ENCODE data around the gene EME1. TPM values are rescaled to one million over a fixed set of nuclear protein-coding genes. Genes with fewer than 3 reads are reported as not detected.

EME1 gene
- total and polyA plus RNA-seq, 2 of the 8 experiments (the other 6 are each of a cell fraction or from before 2014, with no cell fraction given) = 13.9 to 16.3 TPM

GRCh38 chr17:50332196-50332595, 40.8 kb upstream of the EME1 start:
- Histone ChIP-seq H3K4me1 (replicated peaks in 1 of 4; ENCODE audit: control insufficient read depth in 3 of 4, insufficient read depth in 4 of 4, low read length in 3 of 4) (peaks cover 0 to 2% (median 0%) of the 10 kb centered on the region in 4 experiments; a peak in 1 of 7 replicates), H3K4me3 (ENCODE audit: extremely low read depth in 1 of 4, insufficient read depth in 2 of 4, low read depth in 3 of 4, low read length in 4 of 4) (no peak overlapping the region), H2BK5ac (ENCODE audit: low read depth, low read length) (no peak overlapping the region), H3K18ac (ENCODE audit: extremely low read depth, low read length) (no peak overlapping the region), H4K5ac (ENCODE audit: insufficient read length, low read depth, low read length) (no peak overlapping the region), H2AFZ (ENCODE audit: low read length) (no peak overlapping the region), H4K8ac (ENCODE audit: extremely low read depth, insufficient read depth, low read length) (no peak overlapping the region), H3K79me2 (ENCODE audit: control insufficient read depth in 1 of 2, insufficient read depth in 2 of 2, low read length in 2 of 2) (no peaks in the 10 kb centered on the region), H3K56ac (replicated peaks; ENCODE audit: insufficient read length, low read depth, low read length) (no peak overlapping the region), H3K27ac (ENCODE audit: low read depth, low read length) (no peak overlapping the region), H2BK15ac (ENCODE audit: low read length) (no peak overlapping the region), H3K79me1 (ENCODE audit: low read depth, low read length) (no peaks in the 10 kb centered on the region), H3K14ac (ENCODE audit: insufficient read length) (no peak overlapping the region), H3K23me2 (ENCODE audit: low read depth, low read length) (no peaks in the 10 kb centered on the region), H3K4ac (replicated peaks; ENCODE audit: insufficient read length, low read depth, low read length) (no peak overlapping the region), H3K23ac (ENCODE audit: insufficient read length) (no peak overlapping the region), H3K36me3 (ENCODE audit: control insufficient read depth in 2 of 4, insufficient read depth in 4 of 4, low read length in 3 of 4) (no peaks in the 10 kb centered on the region), H2BK20ac (ENCODE audit: low read length) (0 out of 2 replicates have a peak overlapping the region, but pooled peaks have one; percentile 23), H4K20me1 (replicated peaks in 1 of 2; ENCODE audit: control insufficient read depth in 1 of 2, insufficient read depth in 2 of 2, low read length in 2 of 2) (no peaks in the 10 kb centered on the region), H2BK12ac (ENCODE audit: low read depth, low read length) (no peak overlapping the region), H4K91ac (replicated peaks; ENCODE audit: insufficient read length, low read length) (no peak overlapping the region), H3K27me3 (replicated peaks in 1 of 4; ENCODE audit: control insufficient read depth in 3 of 4, extremely low read depth in 1 of 4, insufficient read depth in 3 of 4, low read length in 3 of 4) (no peaks in the 10 kb centered on the region), H3K9me3 (ENCODE audit: insufficient read depth in 2 of 2, low read depth in 1 of 2, low read length in 1 of 2) (no peaks in the 10 kb centered on the region), H3K9ac (replicated peaks in 1 of 4; ENCODE audit: extremely low read depth in 1 of 4, low read depth in 3 of 4, low read length in 3 of 4) (no peak overlapping the region), H2AK5ac (ENCODE audit: low read depth, low read length) (no peak overlapping the region), H3K4me2 (ENCODE audit: insufficient read depth in 1 of 2, low read depth in 2 of 2, low read length in 2 of 2) (no peak overlapping the region), H2BK120ac (replicated peaks; ENCODE audit: low read depth, low read length) (no peak overlapping the region)
- FAIRE-seq (no peak), DNase-seq (ENCODE audit: low read depth in 1 of 2, low spot score in 2 of 2) (no peak)
- ChIA-PET CTCF (ENCODE audit: partially characterized antibody) (interaction anchor here (0.7 to 5.4 kb wide), 7 partner anchors 9 to 163 kb away, joined by 3 to 27 read pairs (median 6); partner anchors contain the start of gene COL1A1), POLR2A (ENCODE audit: partially characterized antibody) (no interaction called here)
- no peak for TF ChIP-seq POLR2AphosphoS5 (IDR thresholded peaks at IDR 0.05; ENCODE audit: low read depth, low read length)
- TF ChIP-seq JUND (IDR thresholded peaks at IDR 0.05; ENCODE audit: low read length) = no peak
- TF ChIP-seq HDAC2 (IDR thresholded peaks at IDR 0.05; ENCODE audit: borderline replicate concordance in 1 of 2, low read depth in 2 of 2, low read length in 2 of 2) = no peak
- TF ChIP-seq TAF1 (IDR thresholded peaks at IDR 0.05; ENCODE audit: low read depth, low read length) = no peak
- no peak for TF ChIP-seq EGR1 (IDR thresholded peaks at IDR 0.05; ENCODE audit: borderline replicate concordance, low read depth, low read length)
- no peak for TF ChIP-seq RNF2 (IDR thresholded peaks at IDR 0.05; ENCODE audit: borderline replicate concordance, low read depth, low read length, missing control alignments, poor library complexity, severe bottlenecking)
- TF ChIP-seq POLR2A (IDR thresholded peaks at IDR 0.05; ENCODE audit: control extremely low read depth in 1 of 2, low read depth in 2 of 2, low read length in 2 of 2) = no peak
- TF ChIP-seq RAD21 (IDR thresholded peaks at IDR 0.05 in 1 of 2, conservative IDR thresholded peaks at IDR 0.05 in 1 of 2; ENCODE audit: low read depth in 2 of 2, low read length in 2 of 2) = no peak
- no peak for TF ChIP-seq SIN3A (conservative IDR thresholded peaks at IDR 0.05 in 1 of 2, IDR thresholded peaks at IDR 0.05 in 1 of 2; ENCODE audit: low read depth in 1 of 2, low read length in 2 of 2)
- WGBS, 2 experiments (ENCODE audit: extremely low coverage in 1 of 2, insufficient coverage in 1 of 2, insufficient read length in 1 of 2, insufficient replicate concordance in 2 of 2, low coverage in 1 of 2, low lambda C conversion rate in 2 of 2, missing lambda C conversion rate in 1 of 2) = 83% methylated on average over 6 of the region's 6 CpGs; no CpG with 5 or more reads in 1 of the 2 experiments

Data from H1 (cell line).